Inferior parietal cortex (tissue), 1 donor: Measurements from ENCODE around the gene POLR3GL.

Experiments
- DNase-seq: peaks from one replicate; pipeline ENCODE4 v3.0.0-alpha.2; 2016; ENCODE audit errors: extremely low spot score

Gene POLR3GL

GRCh38 chr1:145974721-145975120 is 10.2 kb downstream of the POLR3GL start:
- DNase-seq, result no peak

- no peak for DNase-seq
Observed at GRCh38 chr1:145975216-145975615, 10.7 kb downstream of the POLR3GL start.

- peak; percentile 3 for DNase-seq
Observed at GRCh38 chr1:145977016-145977415, 12.5 kb downstream of the POLR3GL start.

GRCh38 chr1:145977486-145978470 is 13.3 kb downstream of the POLR3GL start:
- peak; percentile 91 for DNase-seq

- DNase-seq, result peak; percentile 6
Observed at GRCh38 chr1:145978471-145978853, 14.0 kb downstream of the POLR3GL start.

- peak; percentile 99 for DNase-seq
Observed at GRCh38 chr1:145978854-145979745, 14.6 kb downstream of the POLR3GL start.

- DNase-seq, result peak; percentile 23
Observed at GRCh38 chr1:145979746-145980456, 15.4 kb downstream of the POLR3GL start.

- no peak for DNase-seq
Observed at GRCh38 chr1:145980457-145980994, 16.0 kb downstream of the POLR3GL start.

- DNase-seq, result no peak
Observed at GRCh38 chr1:145982010-145982723, 17.7 kb downstream of the POLR3GL start.

GRCh38 chr1:145983206-145983675 is 18.8 kb downstream of the POLR3GL start:
- DNase-seq, result no peak

GRCh38 chr1:145983960-145984830 is 19.7 kb downstream of the POLR3GL start:
- no peak for DNase-seq

GRCh38 chr1:145985129-145985501 is 20.6 kb downstream of the POLR3GL start:
- DNase-seq, result no peak

- no peak for DNase-seq
Observed at GRCh38 chr1:145985502-145986439, 21.3 kb downstream of the POLR3GL start.

GRCh38 chr1:145986551-145986950 is 22.1 kb downstream of the POLR3GL start:
- DNase-seq, result no peak

- no peak for DNase-seq
Observed at GRCh38 chr1:145987926-145988325, 23.4 kb downstream of the POLR3GL start.

GRCh38 chr1:145988773-145989172 is 24.3 kb downstream of the POLR3GL start:
- DNase-seq, result no peak

GRCh38 chr1:145990249-145990855 is 25.9 kb downstream of the POLR3GL start:
- no peak for DNase-seq

GRCh38 chr1:145991735-145992412 is 27.4 kb downstream of the POLR3GL start:
- no peak for DNase-seq
